ENCODE results near the gene PRPF38B.
"Not testable (repeated sequence)": the region's sequence is repeated elsewhere in the genome, so short reads cannot be mapped to it uniquely, and the experiment has no call there.

Gene PRPF38B, protein sequence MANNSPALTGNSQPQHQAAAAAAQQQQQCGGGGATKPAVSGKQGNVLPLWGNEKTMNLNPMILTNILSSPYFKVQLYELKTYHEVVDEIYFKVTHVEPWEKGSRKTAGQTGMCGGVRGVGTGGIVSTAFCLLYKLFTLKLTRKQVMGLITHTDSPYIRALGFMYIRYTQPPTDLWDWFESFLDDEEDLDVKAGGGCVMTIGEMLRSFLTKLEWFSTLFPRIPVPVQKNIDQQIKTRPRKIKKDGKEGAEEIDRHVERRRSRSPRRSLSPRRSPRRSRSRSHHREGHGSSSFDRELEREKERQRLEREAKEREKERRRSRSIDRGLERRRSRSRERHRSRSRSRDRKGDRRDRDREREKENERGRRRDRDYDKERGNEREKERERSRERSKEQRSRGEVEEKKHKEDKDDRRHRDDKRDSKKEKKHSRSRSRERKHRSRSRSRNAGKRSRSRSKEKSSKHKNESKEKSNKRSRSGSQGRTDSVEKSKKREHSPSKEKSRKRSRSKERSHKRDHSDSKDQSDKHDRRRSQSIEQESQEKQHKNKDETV

DNA sequence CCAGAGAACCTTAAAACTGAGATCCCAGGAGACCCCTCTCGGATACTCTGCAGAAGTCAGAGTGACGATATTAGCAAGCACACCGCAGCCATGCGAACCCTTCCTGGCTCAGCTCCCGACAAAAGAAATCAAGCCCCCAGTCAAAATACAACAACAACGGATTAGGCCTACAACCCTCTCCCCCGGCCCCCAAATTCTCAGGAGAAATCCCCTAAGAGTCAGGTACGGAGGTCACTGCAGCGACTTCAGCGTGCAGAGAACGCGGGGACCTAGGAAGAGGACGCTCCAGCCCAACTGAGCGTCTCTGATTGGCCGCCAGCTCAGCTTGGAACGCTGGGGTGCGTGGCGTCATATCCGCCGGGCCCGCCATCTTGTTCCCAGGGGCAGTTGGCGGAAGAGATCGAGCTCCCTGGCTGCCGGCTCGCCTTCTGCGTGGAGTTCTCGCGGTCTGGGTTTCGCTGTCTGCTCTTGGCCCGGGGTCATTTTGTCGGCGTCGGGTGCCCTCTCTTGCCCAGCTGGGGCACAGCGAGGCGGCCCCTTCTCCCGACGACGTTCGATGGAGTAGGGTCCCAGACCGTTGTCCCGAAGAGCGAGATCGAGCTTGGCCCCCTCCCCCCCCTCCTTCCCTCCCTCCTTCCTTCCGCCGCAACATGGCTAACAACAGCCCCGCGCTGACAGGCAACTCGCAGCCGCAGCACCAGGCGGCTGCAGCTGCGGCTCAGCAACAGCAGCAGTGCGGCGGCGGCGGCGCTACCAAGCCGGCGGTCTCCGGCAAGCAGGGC is at the start of gene PRPF38B:
TSS of gene PRPF38B (plus strand) at position 369 of the 782 bp plus-strand sequence. CDS start at position 651, 282 bp downstream.
- DNase-seq, result peak; percentile 83

DNA sequence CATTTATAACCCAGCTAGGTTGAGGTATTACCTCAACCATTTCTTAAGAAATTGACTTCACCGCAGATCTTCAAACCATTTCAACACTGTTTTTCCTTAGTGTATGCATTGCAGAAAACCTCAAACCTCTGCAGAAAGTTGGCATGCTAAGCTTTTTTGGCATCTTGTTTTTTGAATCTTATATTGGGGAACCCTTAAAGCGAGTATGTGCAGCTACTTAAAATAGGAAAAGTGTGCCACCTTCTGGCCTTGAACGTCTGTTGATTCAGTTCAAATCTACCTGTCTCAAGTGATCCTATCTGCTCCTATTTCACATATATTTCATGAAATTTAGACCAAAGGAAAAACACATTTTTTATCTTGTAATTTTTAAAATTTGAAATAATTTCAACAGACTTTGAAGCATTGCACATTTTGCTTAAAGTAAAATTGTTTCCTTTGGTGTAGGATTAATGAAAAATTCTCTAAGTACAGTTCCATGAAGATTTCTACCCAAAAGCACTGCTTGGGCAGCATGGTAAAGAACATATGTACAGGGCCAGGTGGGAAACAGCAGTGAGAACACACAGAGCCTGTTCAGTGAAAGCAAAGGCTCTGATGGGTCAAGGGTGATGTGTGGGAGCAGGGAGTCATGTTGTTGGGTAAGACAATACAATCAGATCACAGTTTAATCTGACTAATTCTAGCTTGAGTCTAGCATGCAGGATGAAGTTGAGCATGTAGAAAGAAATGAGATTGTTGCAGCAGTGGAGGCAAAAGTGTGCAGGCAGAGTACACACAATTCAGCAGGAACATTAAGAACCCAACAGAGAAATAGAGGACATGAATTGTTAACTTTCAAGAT is 48.4 kb upstream of the PRPF38B start:
- no peak for DNase-seq

DNA sequence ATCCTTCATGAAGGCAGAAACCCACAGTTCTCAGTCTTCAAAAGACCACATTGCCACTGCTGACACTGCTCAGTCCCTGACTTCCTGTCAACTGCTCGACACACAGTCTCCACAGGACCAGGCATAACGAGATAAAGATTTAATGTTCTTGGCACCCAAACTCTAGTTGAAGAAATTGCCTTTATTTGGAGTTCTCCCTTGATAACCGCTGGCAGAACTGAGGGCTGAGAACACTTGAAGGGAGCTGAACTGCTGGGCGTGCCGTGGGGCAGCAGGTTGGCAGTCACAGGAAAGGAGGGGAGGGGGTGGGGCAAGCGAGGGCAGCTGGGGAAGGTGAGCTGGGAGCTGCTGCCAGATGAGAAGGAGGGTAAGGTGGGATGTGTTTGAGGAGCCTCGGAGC is 47.1 kb upstream of the PRPF38B start:
- DNase-seq, result no peak

DNA sequence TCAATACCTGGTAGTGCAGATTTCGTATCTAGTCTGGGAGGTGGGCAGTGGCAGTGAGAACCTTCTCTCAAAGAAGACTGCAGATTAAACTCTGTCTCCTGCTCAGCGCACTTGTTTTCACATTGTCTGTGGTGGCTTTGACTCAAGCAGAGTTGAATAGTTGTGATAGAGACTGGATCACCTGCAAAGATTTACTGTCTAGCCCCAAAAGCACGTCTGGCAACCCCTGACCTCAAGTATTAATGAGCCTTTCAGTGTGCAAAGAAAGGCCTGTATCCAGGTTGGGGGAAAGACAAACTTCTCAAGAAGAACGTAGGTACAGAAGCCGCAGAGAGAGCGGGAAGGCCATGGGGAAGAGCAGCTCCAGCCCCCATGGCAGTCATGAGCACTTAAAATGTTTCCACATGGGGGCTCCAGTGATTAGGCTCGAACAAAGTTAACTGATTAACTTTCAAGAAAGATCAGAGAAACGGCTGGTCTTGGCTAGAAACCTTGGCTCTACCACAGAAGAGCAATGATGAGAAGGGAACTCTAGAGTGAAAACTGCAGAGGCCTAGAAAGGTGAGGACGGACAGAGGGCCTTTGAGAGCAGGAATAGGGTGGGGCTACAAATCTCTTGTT is 46.4 kb upstream of the PRPF38B start:
- DNase-seq, result no peak

DNA sequence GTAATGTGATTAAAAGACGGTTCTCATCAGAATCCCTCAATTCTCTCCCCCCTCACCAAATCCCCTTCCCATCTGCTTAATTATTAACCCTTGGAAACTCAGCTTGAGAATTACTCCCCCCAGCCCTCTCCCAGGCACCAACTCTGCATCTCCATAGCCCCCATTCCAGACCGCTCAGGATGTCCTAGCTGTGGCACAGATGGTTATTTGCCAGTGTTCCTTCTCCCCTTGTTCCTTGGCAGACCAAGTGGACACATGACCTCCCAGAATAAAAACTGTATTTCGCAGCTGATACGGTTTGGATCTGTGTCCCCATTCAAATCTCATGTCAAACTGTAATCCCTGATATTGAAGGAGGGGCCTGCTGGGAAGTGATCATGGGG is 45.9 kb upstream of the PRPF38B start:
- no peak for DNase-seq

DNA sequence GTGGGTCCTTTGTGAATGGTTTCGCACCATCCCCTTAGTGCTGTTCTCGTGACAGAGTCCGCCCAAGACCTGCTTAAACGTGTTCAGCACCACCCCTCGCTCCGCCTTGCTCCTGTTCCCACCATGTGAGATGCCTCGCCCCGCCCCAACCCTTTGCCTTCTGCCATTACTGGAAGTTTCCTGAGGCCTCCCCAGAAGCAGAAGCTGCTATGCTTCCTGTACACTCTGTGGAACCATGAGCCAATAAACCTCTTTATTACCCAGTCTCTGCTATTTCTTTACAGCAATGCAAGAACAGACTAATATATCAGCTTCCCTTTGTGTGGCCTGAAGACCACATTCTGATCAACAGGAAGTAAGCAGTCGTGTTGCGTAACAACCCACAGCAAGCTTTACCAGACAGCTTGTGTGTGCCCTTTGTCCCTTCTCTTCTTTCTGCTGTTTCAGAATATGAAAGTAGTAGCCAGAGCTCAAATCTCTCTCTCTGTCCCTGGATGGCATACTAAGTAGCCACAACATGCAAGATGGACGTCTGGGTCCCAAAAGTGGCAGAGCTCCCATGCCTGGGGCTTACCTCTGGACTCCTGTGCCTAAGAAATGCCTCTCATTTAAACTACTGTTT is 45.4 kb upstream of the PRPF38B start:
- DNase-seq, result no peak

DNA sequence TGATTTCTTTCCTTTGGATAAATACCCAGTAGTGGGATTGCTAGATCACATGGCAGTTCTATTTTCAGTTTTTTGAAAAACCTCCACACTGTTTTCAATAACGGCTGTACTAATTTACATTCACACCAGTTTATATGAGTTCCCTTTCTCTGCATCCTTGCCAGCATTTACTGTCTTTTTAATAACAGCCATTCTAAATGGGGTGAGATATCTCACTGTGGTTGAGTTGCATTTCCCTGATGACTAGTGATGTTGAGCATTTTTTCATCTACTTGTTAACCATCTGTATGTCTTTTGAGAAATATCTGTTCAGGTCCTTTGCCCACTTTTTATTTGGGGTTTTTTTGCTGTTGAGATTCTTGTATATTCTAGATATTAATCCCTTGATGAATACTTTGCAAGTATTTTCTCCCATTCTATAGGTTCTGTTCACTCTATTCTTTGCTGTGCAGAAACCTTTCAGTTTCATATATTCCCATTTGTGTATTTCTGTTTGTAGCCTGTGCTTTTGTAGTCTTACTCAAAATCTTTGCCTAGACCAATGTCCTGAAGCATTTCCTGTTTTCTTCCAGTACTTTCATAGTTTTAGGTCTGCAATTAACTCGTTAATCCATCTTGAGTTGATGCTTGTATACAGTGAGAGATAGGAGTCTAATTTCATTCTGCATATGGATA is 38.5 kb upstream of the PRPF38B start:
- DNase-seq, result no peak

DNA sequence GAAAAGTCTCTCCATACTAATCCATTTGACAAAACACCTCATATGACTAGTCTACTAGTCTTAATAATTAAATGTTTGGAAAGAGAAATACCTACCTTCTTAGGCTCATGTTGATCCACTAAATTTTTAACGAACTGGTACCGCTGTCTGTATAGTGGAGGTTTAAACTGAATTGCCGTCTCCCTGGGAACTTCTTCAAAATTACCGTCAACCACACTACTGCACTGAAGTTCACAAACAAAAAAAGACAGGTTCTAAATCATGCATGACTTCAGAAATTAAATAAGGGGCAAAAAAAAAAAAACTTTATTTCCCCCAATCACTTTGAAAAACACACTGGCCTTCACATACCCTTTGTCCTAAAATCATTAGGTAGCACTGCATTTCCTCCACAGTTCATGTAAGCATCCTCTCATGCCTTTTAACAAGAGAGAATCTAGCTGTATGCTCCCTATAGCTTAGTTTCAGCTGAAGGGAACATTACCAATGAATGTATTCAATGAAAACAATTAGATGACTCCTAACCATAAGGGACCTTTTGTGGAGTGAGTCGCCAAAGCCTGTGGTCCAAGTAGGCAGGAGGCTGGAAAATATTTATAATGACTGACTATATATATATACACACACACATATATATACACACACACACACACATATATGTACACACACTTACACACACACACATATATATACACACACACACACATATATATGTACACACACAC is 34.6 kb upstream of the PRPF38B start:
- DNase-seq, result no peak

DNA sequence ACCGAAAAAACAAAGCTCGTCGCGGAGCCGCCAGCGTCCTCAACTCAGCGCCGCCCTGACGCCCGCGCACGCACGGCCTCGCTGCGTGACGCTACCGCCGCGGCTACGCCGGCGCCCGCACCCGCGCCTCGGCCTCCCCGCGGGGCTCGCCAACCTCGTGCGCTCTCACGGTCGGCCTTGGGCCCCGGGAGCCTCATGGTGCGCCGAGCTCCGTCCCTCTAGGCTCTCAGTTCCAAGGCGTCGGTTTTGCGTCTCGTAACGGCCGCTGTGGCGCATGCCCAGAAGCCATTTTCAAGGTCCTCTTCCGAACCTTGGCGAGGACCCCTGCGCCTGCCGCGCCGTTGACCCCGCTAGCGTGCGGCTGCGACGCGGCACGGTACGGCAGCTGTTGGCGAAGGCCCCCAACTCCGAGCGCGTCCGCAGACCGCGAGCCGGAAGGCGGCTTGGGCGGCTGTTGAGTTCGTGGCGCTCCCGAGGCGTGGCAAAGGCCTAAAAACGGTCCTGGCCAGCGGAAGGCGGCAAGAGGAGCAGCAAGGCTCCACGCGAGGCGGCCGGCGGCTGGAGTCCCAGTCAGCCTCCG is 31.0 kb upstream of the PRPF38B start, which contains the start of gene HENMT1:
TSS of gene HENMT1 (minus strand) at position 64 of the 580 bp plus-strand sequence. CDS start 1,209 bp downstream, outside the sequence.
- no peak for DNase-seq

DNA sequence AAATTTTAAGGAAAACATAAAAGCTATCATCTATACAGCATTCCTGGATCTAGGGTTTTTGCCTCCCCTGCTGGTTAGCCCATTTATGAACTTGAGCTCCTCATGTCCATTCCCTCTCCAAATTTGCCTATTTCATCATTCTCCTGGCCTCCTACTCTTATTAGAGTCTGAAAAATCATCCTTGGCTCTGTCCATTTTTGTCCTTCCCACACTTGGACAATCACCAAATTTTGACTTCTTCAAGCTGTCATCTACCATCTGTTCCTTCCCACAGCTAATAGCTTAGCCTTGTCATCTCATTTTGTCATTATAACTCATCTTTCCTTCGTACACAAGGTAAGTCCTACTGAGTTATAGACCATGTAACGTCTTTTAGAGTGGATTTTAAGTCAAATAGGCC is 29.0 kb upstream of the PRPF38B start:
- no peak for DNase-seq

DNA sequence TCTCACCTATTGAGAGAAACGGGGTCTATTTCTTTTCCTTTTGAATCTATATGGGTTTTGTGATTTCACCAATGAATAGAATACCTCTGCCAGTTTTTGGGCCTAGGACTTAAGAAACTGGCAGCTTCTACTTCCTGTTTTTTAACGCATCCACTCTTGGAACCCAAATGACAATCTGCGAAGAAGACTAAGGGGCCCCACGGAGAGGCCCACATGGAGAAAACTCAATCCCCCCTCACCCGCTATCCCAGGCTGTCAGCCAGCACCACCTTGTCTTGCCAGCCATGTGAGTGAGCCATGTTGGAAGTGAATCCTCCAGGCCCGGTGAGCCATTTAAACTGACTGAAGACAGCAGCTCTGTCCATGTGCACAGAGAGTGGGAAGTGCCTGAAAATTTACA is 27.6 kb upstream of the PRPF38B start:
- no peak for DNase-seq

DNA sequence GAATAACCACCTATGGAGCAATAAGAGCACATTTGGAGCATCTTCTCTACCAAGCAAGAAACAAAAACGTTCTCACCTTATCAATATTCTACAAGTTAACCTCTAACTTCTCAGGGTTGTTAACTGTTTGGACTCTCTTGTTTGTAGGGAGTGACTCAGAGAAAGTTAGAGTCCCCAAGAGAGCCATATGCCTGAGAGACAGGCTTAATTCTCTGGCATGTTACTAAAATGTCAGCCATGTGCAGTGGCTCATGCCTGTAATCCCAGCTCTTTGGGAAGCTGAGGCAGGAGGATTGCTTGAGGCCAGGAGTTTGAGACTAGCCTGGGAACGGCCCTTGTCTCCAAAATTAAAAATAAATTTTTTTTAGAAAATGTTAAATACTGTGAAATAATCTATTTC is 27.0 kb upstream of the PRPF38B start:
- DNase-seq, result no peak

DNA sequence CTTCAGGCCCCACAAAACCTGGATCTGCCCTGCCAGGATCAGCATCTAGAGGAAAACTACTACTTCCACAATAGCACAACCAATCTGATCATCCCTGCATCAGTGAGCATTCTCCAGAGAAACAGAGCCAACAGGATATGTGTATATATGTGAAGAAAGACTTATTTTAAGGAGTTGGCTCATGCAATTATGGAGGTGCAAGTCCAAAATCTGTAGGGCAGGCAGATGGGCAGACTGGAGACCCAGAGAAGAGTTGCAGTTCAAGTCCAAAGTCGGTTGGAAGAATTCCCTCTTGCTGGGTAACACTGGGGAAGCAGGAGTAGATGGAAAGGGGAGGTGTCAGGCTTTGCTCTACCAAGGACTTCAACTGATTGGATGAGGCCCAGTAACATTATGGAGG is 26.3 kb upstream of the PRPF38B start:
- DNase-seq, result no peak

DNA sequence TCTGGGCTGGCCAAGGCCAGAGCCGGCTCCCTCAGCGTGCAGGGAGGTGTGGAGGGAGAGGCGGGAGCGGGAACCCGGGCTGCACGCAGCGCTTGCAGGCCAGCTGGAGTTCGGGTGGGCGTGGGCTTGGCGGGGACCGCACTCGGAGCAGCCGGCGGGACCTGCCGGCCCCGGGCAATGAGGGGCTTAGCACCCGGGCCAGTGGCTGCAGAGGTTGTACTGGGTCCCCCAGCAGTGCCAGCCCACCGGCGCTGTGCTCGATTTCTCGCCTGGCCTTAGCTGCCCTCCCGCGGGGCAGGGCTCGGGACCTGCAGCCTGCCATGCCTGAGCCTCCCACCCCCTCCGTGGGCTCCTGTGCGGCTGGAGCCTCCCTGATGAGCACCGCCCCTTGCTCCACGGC is 24.7 kb upstream of the PRPF38B start:
- not testable (repeated sequence) for DNase-seq

DNA sequence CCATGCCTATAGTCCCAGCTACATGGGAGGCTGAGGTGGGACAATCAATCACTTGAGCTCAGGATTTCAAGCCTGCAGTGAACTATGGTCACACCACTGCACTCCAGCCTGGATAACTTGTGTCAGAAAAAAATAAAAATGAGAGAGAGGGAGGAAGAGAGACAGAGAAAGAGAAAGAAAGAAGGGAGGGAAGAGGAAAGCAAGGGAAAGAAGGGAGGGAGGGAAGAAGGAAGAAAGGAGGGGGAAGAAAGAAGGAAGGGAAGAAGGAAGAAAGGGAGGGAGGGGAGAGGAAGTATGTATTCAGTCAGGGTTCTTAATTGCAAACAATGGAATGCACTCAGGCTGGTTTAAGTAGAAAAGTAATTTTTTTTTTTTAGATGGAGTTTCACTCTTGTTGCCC is 23.3 kb upstream of the PRPF38B start:
- DNase-seq, result no peak

DNA sequence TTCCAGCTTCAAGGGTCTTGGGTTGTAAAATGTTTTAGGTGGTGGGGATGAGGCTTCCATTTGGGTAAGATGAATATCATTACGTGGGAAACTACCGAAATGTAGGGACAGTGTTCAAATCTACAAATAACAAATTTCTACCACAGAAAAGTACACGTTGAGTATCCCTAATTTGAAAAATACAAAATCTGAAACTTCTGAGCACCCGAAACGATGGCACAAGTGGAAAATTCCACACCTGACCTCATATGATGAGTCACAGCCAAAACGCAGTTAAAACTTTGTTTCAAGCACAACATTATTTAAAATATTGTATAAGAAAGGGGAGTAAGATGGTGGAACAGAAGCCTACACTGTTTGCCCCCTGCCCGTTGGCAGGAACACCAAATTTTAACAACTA is 22.4 kb upstream of the PRPF38B start:
- DNase-seq, result no peak

DNA sequence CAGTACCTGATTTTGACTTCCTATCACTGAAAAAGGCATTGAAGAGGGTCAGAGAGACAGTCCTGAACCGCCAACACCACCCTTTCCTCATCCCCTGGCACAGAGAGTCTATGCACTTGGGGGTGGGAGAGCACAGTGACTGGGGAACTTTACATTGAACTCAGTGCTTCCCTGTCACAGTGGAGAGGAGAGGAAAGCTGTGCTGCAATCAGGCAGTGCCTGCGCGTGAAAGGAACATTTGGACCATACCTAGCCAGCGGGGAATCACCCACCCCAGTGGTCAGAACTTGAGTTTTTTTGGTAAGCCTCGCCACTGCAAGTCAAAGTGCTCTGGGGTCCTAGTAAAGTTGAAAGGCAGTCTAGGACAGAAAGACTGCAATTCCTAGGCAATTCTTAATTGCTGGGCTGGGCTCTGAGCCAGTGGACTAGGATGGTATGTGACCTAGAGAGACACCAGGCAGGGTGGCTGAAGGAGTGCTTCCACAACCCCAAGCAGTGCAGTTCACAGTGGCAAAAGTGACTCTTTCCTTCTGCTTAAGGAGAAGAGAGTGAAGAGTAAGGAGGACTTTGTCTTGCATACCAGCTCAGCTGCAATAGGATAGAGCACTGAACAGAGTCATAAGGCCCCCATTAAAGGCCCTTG is 21.9 kb upstream of the PRPF38B start:
- DNase-seq, result no peak

DNA sequence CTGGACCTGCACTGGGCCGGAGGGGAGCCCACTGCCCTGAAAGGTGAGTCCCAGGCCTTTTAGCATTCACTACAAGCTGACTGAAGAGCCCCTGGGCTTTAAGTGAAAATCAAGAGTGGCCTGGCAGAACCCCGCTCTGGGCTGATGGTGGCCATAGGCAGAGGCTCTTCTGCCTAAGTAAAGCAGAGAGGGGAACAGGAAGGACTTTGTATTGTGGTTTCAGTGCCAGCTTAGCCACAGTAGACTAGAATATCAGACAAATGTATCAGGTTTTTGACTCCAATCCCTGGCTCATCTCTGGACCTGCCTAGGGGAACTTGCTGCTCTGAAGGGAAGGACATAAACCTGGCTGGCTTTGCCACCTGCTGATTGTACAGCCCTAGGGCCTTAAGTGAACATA is 21.0 kb upstream of the PRPF38B start:
- no peak for DNase-seq

DNA sequence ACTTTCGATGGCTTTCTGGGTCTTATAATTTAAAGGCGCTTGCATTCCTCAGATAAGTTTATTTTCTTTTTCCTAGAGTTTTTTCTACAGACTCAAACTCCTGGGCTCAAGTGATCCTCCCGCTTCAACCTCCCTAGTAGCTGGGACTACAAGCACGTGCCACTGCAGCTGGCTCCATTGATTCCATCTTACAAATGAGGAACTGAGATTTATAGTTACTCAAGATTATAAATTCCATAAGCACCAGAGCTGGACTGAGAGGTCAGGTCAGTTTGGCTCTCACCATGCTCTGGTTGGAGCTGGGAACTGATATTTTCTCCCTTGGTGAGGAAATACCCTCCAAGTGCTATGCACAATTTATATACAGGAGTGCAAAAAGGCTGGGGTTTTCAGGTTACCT is 13.4 kb upstream of the PRPF38B start:
- no peak for DNase-seq
